ENCODE data around the gene ARMC10. TPM values are rescaled to one million over a fixed set of nuclear protein-coding genes. Genes with fewer than 3 reads are reported as not detected.

ARMC10 gene
- total and polyA plus RNA-seq, 4 donors = 14.6 to 20.1 (median 18.8) TPM

DNA sequence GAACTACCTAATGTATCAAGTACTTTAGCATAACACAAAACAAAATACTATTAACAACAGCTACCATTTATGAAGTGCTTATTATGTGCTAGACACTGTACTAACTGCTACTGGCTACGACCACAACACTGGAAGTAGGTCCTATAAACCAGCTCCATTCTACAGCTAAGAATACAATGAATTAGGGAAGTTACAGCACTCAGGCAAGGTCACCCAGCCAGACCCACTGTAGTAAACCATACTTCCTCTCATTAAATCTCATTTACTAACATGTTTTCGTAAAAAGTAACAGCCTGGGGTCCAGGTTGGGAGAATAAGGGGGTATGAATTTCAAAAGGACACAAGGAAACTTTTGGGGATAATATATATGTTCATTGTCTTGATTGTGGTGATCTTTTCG is 48.6 kb downstream of the ARMC10 start:
- no peaks in the 10 kb centered on the region for H3K4me1 ChIP-seq (ENCODE audit: control insufficient read depth in 4 of 4, insufficient read depth in 4 of 4, low read length in 3 of 4)
- no peak overlapping the region for H3K4me3 ChIP-seq (ENCODE audit: low read depth in 1 of 3, low read length in 3 of 3)
- no peak overlapping the region for H3K9ac ChIP-seq (ENCODE audit: low read depth in 1 of 2, low read length in 2 of 2)
- H3K9me3 ChIP-seq (ENCODE audit: control insufficient read depth in 4 of 4, low read length in 3 of 4) = no peaks in the 10 kb centered on the region
- no peak for DNase-seq (ENCODE audit: low spot score)
- H3K27me3 ChIP-seq (ENCODE audit: control insufficient read depth in 4 of 4, insufficient read depth in 4 of 4, low read length in 3 of 4) = no peaks in the 10 kb centered on the region
- H3K27ac ChIP-seq (ENCODE audit: low read depth in 1 of 2, low read length in 2 of 2) = no peak overlapping the region
- TF ChIP-seq HNF4G (IDR thresholded peaks at IDR 0.05) (no peak), FOXA2 (IDR thresholded peaks at IDR 0.05) (no peak), EGR1 (IDR thresholded peaks at IDR 0.05; ENCODE audit: low read depth in 2 of 2) (no peak), NR2F2 (IDR thresholded peaks at IDR 0.05) (no peak), GABPA (IDR thresholded peaks at IDR 0.05 in 1 of 2, conservative IDR thresholded peaks at IDR 0.05 in 1 of 2) (no peak), JUND (IDR thresholded peaks at IDR 0.05) (no peak), HNF4A (conservative IDR thresholded peaks at IDR 0.05) (no peak)
- TF ChIP-seq, protein P1, sequence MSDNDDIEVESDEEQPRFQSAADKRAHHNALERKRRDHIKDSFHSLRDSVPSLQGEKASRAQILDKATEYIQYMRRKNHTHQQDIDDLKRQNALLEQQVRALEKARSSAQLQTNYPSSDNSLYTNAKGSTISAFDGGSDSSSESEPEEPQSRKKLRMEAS (IDR thresholded peaks at IDR 0.05) = no peak
- TF ChIP-seq, protein P2, sequence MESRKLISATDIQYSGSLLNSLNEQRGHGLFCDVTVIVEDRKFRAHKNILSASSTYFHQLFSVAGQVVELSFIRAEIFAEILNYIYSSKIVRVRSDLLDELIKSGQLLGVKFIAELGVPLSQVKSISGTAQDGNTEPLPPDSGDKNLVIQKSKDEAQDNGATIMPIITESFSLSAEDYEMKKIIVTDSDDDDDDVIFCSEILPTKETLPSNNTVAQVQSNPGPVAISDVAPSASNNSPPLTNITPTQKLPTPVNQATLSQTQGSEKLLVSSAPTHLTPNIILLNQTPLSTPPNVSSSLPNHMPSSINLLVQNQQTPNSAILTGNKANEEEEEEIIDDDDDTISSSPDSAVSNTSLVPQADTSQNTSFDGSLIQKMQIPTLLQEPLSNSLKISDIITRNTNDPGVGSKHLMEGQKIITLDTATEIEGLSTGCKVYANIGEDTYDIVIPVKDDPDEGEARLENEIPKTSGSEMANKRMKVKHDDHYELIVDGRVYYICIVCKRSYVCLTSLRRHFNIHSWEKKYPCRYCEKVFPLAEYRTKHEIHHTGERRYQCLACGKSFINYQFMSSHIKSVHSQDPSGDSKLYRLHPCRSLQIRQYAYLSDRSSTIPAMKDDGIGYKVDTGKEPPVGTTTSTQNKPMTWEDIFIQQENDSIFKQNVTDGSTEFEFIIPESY (IDR thresholded peaks at IDR 0.05) = no peak
- H3K36me3 ChIP-seq (ENCODE audit: control insufficient read depth in 4 of 4, insufficient read depth in 3 of 4, low read depth in 1 of 4, low read length in 3 of 4) = peaks cover 0 to 31% (median 25%) of the 10 kb centered on the region in 4 donors
- 60% methylated on average over 3 of the region's 3 CpGs for WGBS

DNA sequence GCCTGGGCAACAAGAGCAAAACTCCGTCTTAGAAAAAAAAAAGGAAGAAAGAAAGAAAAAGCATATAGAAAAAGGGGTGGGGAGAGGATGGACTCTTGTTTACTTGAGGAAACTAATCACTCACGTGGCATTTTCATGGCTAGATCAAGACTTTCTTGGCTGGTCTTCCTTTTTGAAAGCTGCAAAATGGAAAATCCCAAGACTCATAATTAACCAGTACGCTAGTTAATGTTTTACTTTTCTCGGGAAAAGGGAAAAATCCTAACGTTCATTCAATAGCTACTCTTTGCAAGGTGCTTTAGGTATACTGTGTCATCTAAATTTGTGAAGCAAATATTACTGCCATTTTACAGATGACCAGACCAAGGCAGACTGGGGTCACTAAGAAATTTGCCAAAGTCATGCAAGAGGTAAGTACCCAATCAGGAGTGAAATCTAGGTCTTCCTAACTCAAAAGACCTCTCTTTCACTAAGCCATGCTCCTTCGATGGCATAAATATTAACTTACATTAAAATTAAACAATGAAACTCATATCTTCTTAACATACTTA is 49.6 kb downstream of the ARMC10 start:
- no peak overlapping the region for H3K4me3 ChIP-seq (ENCODE audit: low read depth in 1 of 3, low read length in 3 of 3)
- no peak overlapping the region for H3K9ac ChIP-seq (ENCODE audit: low read depth in 1 of 2, low read length in 2 of 2)
- H3K4me1 ChIP-seq (ENCODE audit: control insufficient read depth in 4 of 4, insufficient read depth in 4 of 4, low read length in 3 of 4) = peaks cover 0 to 3% (median 2%) of the 10 kb centered on the region in 4 donors
- 50% methylated on average over 6 of the region's 6 CpGs for WGBS
- H3K27ac ChIP-seq (ENCODE audit: low read depth in 1 of 2, low read length in 2 of 2) = no peak overlapping the region
- no peak for DNase-seq (ENCODE audit: low spot score)
- H3K27me3 ChIP-seq (ENCODE audit: control insufficient read depth in 4 of 4, insufficient read depth in 4 of 4, low read length in 3 of 4) = no peaks in the 10 kb centered on the region
- no peak for TF ChIP-seq RAD21 (IDR thresholded peaks at IDR 0.05)
- TF ChIP-seq, protein P2 (IDR thresholded peaks at IDR 0.05) = no peak
- H3K9me3 ChIP-seq (ENCODE audit: control insufficient read depth in 4 of 4, low read length in 3 of 4) = no peaks in the 10 kb centered on the region
- peaks cover 0 to 32% (median 23%) of the 10 kb centered on the region in 4 donors for H3K36me3 ChIP-seq (ENCODE audit: control insufficient read depth in 4 of 4, insufficient read depth in 3 of 4, low read depth in 1 of 4, low read length in 3 of 4)

DNA sequence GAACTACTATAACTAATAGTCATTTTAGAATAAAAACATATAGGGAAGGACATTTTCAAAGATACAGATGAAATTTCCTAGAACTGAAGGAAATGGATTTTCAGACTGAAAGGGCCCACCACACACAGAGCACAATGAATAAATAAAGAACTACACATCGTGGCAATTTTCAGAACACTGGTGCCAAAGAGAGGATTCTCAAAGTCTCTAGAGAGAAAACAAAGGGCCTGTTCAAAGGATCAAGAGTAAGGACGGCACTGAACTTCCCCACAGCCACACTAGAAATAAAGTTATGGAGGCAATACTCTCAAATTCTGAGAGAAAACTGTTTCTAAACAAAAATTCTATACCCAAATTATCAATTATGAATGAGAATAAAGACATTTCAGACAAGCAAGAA is 52.1 kb downstream of the ARMC10 start:
- 82% methylated on average over 2 of the region's 2 CpGs for WGBS

More for the DNA sequence above, 52.1 kb downstream of the ARMC10 start:
- H3K36me3 ChIP-seq (ENCODE audit: control insufficient read depth in 4 of 4, insufficient read depth in 3 of 4, low read depth in 1 of 4, low read length in 3 of 4) = peaks cover 0 to 12% (median 11%) of the 10 kb centered on the region in 4 donors
- H3K27ac ChIP-seq (ENCODE audit: low read depth in 1 of 2, low read length in 2 of 2) = no peak overlapping the region
- H3K4me3 ChIP-seq (ENCODE audit: low read depth in 1 of 3, low read length in 3 of 3) = no peak overlapping the region
- DNase-seq (ENCODE audit: low spot score) = no peak
- no peaks in the 10 kb centered on the region for H3K27me3 ChIP-seq (ENCODE audit: control insufficient read depth in 4 of 4, insufficient read depth in 4 of 4, low read length in 3 of 4)
- H3K9ac ChIP-seq (ENCODE audit: low read depth in 1 of 2, low read length in 2 of 2) = no peak overlapping the region
- H3K4me1 ChIP-seq (ENCODE audit: control insufficient read depth in 4 of 4, insufficient read depth in 4 of 4, low read length in 3 of 4) = peaks cover 2 to 12% (median 5%) of the 10 kb centered on the region in 4 donors
- no peak for TF ChIP-seq YY1 (IDR thresholded peaks at IDR 0.05)
- TF ChIP-seq FOXA2 (IDR thresholded peaks at IDR 0.05) = no peak
- TF ChIP-seq, protein P3, sequence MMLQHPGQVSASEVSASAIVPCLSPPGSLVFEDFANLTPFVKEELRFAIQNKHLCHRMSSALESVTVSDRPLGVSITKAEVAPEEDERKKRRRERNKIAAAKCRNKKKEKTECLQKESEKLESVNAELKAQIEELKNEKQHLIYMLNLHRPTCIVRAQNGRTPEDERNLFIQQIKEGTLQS (IDR thresholded peaks at IDR 0.05) = no peak
- TF ChIP-seq, protein P4, sequence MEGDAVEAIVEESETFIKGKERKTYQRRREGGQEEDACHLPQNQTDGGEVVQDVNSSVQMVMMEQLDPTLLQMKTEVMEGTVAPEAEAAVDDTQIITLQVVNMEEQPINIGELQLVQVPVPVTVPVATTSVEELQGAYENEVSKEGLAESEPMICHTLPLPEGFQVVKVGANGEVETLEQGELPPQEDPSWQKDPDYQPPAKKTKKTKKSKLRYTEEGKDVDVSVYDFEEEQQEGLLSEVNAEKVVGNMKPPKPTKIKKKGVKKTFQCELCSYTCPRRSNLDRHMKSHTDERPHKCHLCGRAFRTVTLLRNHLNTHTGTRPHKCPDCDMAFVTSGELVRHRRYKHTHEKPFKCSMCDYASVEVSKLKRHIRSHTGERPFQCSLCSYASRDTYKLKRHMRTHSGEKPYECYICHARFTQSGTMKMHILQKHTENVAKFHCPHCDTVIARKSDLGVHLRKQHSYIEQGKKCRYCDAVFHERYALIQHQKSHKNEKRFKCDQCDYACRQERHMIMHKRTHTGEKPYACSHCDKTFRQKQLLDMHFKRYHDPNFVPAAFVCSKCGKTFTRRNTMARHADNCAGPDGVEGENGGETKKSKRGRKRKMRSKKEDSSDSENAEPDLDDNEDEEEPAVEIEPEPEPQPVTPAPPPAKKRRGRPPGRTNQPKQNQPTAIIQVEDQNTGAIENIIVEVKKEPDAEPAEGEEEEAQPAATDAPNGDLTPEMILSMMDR (IDR thresholded peaks at IDR 0.05; ENCODE audit: low read depth, low read length, missing input control) = no peak
- no peak for TF ChIP-seq HNF4G (IDR thresholded peaks at IDR 0.05)
- no peak for TF ChIP-seq FOXA1 (IDR thresholded peaks at IDR 0.05)
- no peak for TF ChIP-seq TAF1 (conservative IDR thresholded peaks at IDR 0.05)
- no peak for TF ChIP-seq JUND (IDR thresholded peaks at IDR 0.05)
- TF ChIP-seq RXRA (IDR thresholded peaks at IDR 0.05) = no peak
- no peak for TF ChIP-seq SP1 (IDR thresholded peaks at IDR 0.05)
- no peak for TF ChIP-seq HNF4A (conservative IDR thresholded peaks at IDR 0.05)
- no peak for TF ChIP-seq GABPA (IDR thresholded peaks at IDR 0.05 in 1 of 2, conservative IDR thresholded peaks at IDR 0.05 in 1 of 2)
- no peak for TF ChIP-seq EGR1 (IDR thresholded peaks at IDR 0.05; ENCODE audit: low read depth in 2 of 2)
- H3K9me3 ChIP-seq (ENCODE audit: control insufficient read depth in 4 of 4, low read length in 3 of 4) = no peaks in the 10 kb centered on the region

Measured in liver (tissue), 9 donors.